Measurements from ENCODE around the gene DPH2.

GRCh38 chr1:43996733-43997115 lies 26.9 kb downstream of the DPH2 start:
- TF ChIP-seq, protein P1, sequence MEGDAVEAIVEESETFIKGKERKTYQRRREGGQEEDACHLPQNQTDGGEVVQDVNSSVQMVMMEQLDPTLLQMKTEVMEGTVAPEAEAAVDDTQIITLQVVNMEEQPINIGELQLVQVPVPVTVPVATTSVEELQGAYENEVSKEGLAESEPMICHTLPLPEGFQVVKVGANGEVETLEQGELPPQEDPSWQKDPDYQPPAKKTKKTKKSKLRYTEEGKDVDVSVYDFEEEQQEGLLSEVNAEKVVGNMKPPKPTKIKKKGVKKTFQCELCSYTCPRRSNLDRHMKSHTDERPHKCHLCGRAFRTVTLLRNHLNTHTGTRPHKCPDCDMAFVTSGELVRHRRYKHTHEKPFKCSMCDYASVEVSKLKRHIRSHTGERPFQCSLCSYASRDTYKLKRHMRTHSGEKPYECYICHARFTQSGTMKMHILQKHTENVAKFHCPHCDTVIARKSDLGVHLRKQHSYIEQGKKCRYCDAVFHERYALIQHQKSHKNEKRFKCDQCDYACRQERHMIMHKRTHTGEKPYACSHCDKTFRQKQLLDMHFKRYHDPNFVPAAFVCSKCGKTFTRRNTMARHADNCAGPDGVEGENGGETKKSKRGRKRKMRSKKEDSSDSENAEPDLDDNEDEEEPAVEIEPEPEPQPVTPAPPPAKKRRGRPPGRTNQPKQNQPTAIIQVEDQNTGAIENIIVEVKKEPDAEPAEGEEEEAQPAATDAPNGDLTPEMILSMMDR (IDR thresholded peaks at IDR 0.05), result no peak
- TF ChIP-seq EP300 (IDR thresholded peaks at IDR 0.05) (no peak), POLR2A (IDR thresholded peaks at IDR 0.05) (no peak), POLR2AphosphoS5 (IDR thresholded peaks at IDR 0.05) (no peak)

Data from sigmoid colon (tissue), 4 donors.